Astrocyte (in vitro differentiated cells and primary cell): ENCODE results near the gene OR6S1. TPM values are rescaled to one million over a fixed set of nuclear protein-coding genes. Genes with fewer than 3 reads are reported as not detected.

Source experiments
- DNase-seq: peaks from one replicate; pipeline ENCODE4 v3.0.0-alpha.2; 2010; ENCODE audit warnings: low read depth
- FAIRE-seq: peaks from 2 replicates; lab custom pipeline; 2011; peaks lifted over from hg19 to GRCh38; lab: Jason Lieb, UNC
- H2AFZ ChIP-seq: 2 replicates; pipeline ENCODE4 v1.6.0; 2012; ENCODE audit warnings: low read depth, low read length, inconsistent platforms
- H3K27ac ChIP-seq: 2 replicates; pipeline ENCODE4 v1.5.1; 2011; ENCODE audit warnings: low read depth, low read length, inconsistent platforms
- H3K27me3 ChIP-seq: 2 replicates; pipeline ENCODE4 v1.6.0; 2011; ENCODE audit warnings: low read length, inconsistent platforms; ENCODE audit not compliant: insufficient read depth
- H3K36me3 ChIP-seq: 2 replicates; pipeline ENCODE4 v1.5.1; 2011; ENCODE audit warnings: low read length, inconsistent platforms; ENCODE audit not compliant: insufficient read depth
- H3K4me1 ChIP-seq: 2 replicates; pipeline ENCODE4 v1.5.1; 2011; ENCODE audit warnings: low read length, inconsistent platforms; ENCODE audit not compliant: insufficient read depth
- H3K4me2 ChIP-seq: 2 replicates; pipeline ENCODE4 v1.6.0; 2012; ENCODE audit warnings: low read length, inconsistent platforms
- H3K4me3 ChIP-seq: 2 replicates; pipeline ENCODE4 v1.5.1; 2011; ENCODE audit warnings: low read depth, mild to moderate bottlenecking, low read length, inconsistent platforms; ENCODE audit not compliant: insufficient read depth
- H3K79me2 ChIP-seq: 2 replicates; pipeline ENCODE4 v1.6.0; 2012; ENCODE audit warnings: mild to moderate bottlenecking, low read length, inconsistent platforms; ENCODE audit not compliant: insufficient read depth
- H3K9ac ChIP-seq: 2 replicates; pipeline ENCODE4 v1.6.0; 2012; ENCODE audit warnings: mild to moderate bottlenecking, low read length, inconsistent platforms
- H3K9me3 ChIP-seq: 2 replicates; pipeline ENCODE4 v1.5.1; 2012; ENCODE audit warnings: low read depth, mild to moderate bottlenecking, low read length, inconsistent platforms; ENCODE audit not compliant: insufficient read depth
- H4K20me1 ChIP-seq: 2 replicates; pipeline ENCODE4 v1.6.0; 2012; ENCODE audit warnings: low read length, inconsistent platforms; ENCODE audit not compliant: insufficient read depth
- H3K27ac Mint-ChIP-seq: one replicate; pipeline ENCODE4 v1.8.0; 2021; ENCODE audit warnings: mild to moderate bottlenecking, mixed read lengths; ENCODE audit not compliant: unreplicated experiment
- H3K27me3 Mint-ChIP-seq: one replicate; pipeline ENCODE4 v1.8.0; 2021; ENCODE audit warnings: low read depth, mixed read lengths; ENCODE audit not compliant: unreplicated experiment
- H3K36me3 Mint-ChIP-seq: one replicate; pipeline ENCODE4 v1.8.0; 2021; ENCODE audit warnings: low read depth, mixed read lengths; ENCODE audit not compliant: unreplicated experiment
- H3K4me1 Mint-ChIP-seq: one replicate; pipeline ENCODE4 v1.8.0; 2021; ENCODE audit warnings: low read depth, mixed read lengths; ENCODE audit not compliant: unreplicated experiment
- H3K4me3 Mint-ChIP-seq: one replicate; pipeline ENCODE4 v1.8.0; 2021; ENCODE audit warnings: mild to moderate bottlenecking, moderate library complexity, mixed read lengths; ENCODE audit not compliant: unreplicated experiment
- H3K9me3 Mint-ChIP-seq: one replicate; pipeline ENCODE4 v1.8.0; 2021; ENCODE audit warnings: mild to moderate bottlenecking, mixed read lengths; ENCODE audit not compliant: unreplicated experiment
- EZH2 ChIP-seq: IDR thresholded peaks from 2 replicates; pipeline ENCODE4 v1.6.1; 2012; ENCODE audit warnings: mild to moderate bottlenecking, low read length, inconsistent platforms; ENCODE audit not compliant: insufficient read depth
- total RNA-seq: library from RNA; stranded (reverse); gene quantifications from 2 replicates; pipeline ENCODE4 v1.2.1, GENCODE V29; 2021
- TF ChIP-seq, protein P1 (sequence below): IDR thresholded peaks from 2 replicates; pipeline ENCODE4 v1.5.1; 2011; ENCODE audit warnings: low read depth, mild to moderate bottlenecking, inconsistent platforms, low read length, moderate library complexity; ENCODE audit not compliant: insufficient read depth

OR6S1 gene
- total RNA-seq, 1 donor from 2014 or later: not detected

DNA sequence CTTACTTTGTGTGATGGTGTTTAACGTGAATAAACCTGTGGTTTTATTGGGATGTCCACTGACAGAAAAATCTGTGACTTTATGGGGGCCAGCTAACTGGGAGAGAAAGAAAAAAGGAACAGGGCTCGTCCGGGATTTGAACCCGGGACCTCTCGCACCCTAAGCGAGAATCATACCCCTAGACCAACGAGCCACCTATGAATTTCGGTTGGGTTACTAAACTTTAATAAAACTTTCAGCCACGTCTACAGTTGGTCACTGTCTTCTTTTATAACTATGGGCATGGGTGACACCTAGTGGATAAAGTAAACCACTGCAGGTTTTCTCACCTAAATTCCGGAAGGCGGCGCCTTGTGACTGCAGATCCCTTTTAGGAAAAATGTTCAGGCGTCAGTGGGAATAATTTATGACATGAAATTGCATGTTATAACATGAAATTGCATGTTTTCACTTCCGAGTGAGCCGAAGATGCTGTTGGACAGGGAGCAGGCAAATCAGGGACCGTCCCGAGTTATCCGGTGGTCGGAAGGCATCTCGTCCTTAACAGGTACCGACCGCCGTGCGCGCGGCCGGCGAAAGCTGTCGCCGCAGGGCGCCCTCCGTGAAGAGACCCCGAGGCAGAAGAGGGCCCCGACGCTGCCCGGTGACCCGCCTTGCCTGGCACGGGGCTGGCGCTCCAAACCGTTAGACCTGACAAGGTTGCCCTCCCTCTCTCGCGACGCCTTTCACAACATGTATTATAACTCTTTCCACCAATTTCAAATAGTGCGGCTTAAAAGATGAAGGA lies 32.1 kb downstream of the OR6S1 start:
- Mint-ChIP-seq H3K27ac (no peak overlapping the region), H3K9me3 (no peaks in the 10 kb centered on the region), H3K4me3 (no peak overlapping the region), H3K27me3 (no peaks in the 10 kb centered on the region), H3K36me3 (no peaks in the 10 kb centered on the region), H3K4me1 (no peaks in the 10 kb centered on the region)
- Histone ChIP-seq H3K9me3 (no peaks in the 10 kb centered on the region), H3K4me1 (no peaks in the 10 kb centered on the region), H3K36me3 (no peaks in the 10 kb centered on the region), H3K27me3 (no peaks in the 10 kb centered on the region), H3K9ac (peak overlapping the region; percentile 82), H3K4me2 (peak overlapping the region; percentile 89), H3K27ac (peak overlapping the region; percentile 14), H3K79me2 (no peaks in the 10 kb centered on the region), H2AFZ (peak overlapping the region; percentile 79), H3K4me3 (peak overlapping the region; percentile 93), H4K20me1 (peaks cover 6% of the 10 kb centered on the region)
- TF ChIP-seq, protein P1, sequence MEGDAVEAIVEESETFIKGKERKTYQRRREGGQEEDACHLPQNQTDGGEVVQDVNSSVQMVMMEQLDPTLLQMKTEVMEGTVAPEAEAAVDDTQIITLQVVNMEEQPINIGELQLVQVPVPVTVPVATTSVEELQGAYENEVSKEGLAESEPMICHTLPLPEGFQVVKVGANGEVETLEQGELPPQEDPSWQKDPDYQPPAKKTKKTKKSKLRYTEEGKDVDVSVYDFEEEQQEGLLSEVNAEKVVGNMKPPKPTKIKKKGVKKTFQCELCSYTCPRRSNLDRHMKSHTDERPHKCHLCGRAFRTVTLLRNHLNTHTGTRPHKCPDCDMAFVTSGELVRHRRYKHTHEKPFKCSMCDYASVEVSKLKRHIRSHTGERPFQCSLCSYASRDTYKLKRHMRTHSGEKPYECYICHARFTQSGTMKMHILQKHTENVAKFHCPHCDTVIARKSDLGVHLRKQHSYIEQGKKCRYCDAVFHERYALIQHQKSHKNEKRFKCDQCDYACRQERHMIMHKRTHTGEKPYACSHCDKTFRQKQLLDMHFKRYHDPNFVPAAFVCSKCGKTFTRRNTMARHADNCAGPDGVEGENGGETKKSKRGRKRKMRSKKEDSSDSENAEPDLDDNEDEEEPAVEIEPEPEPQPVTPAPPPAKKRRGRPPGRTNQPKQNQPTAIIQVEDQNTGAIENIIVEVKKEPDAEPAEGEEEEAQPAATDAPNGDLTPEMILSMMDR: peak; percentile 97
- no peak for TF ChIP-seq EZH2
- FAIRE-seq (no peak), DNase-seq (peak; percentile 60)

DNA sequence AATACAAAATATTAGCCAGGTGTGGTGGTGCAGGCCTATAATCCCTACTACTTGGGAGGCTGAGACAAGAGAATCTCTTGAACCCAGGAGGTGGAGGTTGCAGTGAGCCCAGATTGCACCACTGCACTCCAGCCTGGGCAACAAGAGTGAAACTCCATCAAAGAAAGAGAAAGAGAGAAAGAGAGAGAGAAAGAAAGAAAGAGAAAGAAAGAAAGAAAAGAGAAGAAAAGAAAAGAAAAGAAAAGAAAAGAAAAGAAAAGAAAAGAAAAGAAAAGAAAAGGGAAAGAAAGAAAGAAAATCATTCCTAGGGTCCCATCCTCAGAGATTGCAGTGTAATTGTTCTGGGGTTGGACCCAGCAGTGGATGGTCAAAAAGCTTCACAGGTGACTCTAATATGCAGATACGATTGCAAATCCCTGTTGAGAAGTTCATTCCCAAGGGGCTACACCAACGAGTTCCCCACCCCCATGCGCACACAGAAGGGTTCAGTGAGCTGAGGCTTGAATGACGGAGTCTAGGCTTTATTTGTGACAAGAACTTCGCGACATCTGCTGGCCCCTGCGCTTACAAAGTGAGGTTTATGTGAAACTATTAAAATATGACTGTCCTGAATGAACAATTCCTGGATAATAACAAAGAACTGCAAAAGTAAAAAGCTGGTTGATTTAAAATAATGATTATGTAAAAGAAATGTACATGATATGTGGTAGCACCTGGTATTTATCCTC lies 32.9 kb downstream of the OR6S1 start:
- Mint-ChIP-seq H3K4me3 (no peak overlapping the region), H3K36me3 (no peaks in the 10 kb centered on the region), H3K4me1 (no peaks in the 10 kb centered on the region), H3K27me3 (peaks cover 3% of the 10 kb centered on the region), H3K27ac (no peak overlapping the region), H3K9me3 (no peaks in the 10 kb centered on the region)
- H4K20me1 ChIP-seq: peaks cover 6% of the 10 kb centered on the region
- H3K79me2 ChIP-seq: no peaks in the 10 kb centered on the region
- no peaks in the 10 kb centered on the region for H3K9me3 ChIP-seq
- DNase-seq: no peak
- no peak overlapping the region for H3K27ac ChIP-seq
- no peak overlapping the region for H3K4me2 ChIP-seq
- H2AFZ ChIP-seq: no peak overlapping the region
- no peaks in the 10 kb centered on the region for H3K27me3 ChIP-seq
- no peak overlapping the region for H3K4me3 ChIP-seq
- FAIRE-seq: no peak
- TF ChIP-seq, protein P1: no peak
- TF ChIP-seq EZH2: no peak
- H3K9ac ChIP-seq: no peak overlapping the region
- H3K4me1 ChIP-seq: no peaks in the 10 kb centered on the region
- no peaks in the 10 kb centered on the region for H3K36me3 ChIP-seq
